22Rv1 (cell line): ENCODE measurements around the gene BUD13.

Experiments
- CTCF ChIP-seq: fragments of 450-650 bp; IDR thresholded peaks from 2 replicates; pipeline ENCODE4 v1.5.1; 2017; ENCODE audit warnings: mild to moderate bottlenecking
- ZFX ChIP-seq: fragments of 450-650 bp; IDR thresholded peaks from 2 replicates; pipeline ENCODE4 v1.6.1; 2017; ENCODE audit warnings: antibody characterized with exemption, borderline replicate concordance

- TF ChIP-seq CTCF (no peak), ZFX (no peak)
Measured at GRCh38 chr11:116731821-116732220, 41.0 kb downstream of the BUD13 start.
